ENCODE measurements around the gene E2F2.

E2F2 gene

GRCh38 chr1:23530747-23531561 lies at the start of gene E2F2:
Gene E2F2 (minus strand): TSS chr1:23531233. CDS start chr1:23530793, 440 bp downstream.
- Histone ChIP-seq H3K27ac (ENCODE audit: low read depth, low read length) (peak within 1 kb of the TSS; percentile 46), H3K36me3 (ENCODE audit: control insufficient read depth in 1 of 2, insufficient read depth in 2 of 2, low read length in 2 of 2) (no peaks in the 10 kb centered on the region), H3K9me3 (ENCODE audit: control insufficient read depth in 1 of 2, low read length in 2 of 2) (no peaks in the 10 kb centered on the region), H3K4me1 (ENCODE audit: control insufficient read depth in 1 of 2, insufficient read depth in 2 of 2, low read length in 2 of 2) (peaks cover 74 to 75% of the 10 kb centered on the region in 2 donors), H3K27me3 (ENCODE audit: control insufficient read depth in 1 of 2, insufficient read depth in 2 of 2, low read length in 2 of 2) (no peaks in the 10 kb centered on the region), H3K9ac (ENCODE audit: low read depth in 1 of 2, low read length in 2 of 2) (peak within 1 kb of the TSS; percentile 75 to 80), H3K4me3 (ENCODE audit: low read depth in 1 of 2, low read length in 2 of 2) (peak within 1 kb of the TSS; percentile 69 to 74)

- Histone ChIP-seq H3K4me3 (ENCODE audit: low read depth in 1 of 2, low read length in 2 of 2) (no peak overlapping the region), H3K9ac (ENCODE audit: low read depth in 1 of 2, low read length in 2 of 2) (no peak overlapping the region), H3K36me3 (ENCODE audit: control insufficient read depth in 1 of 2, insufficient read depth in 2 of 2, low read length in 2 of 2) (no peaks in the 10 kb centered on the region), H3K27ac (ENCODE audit: low read depth, low read length) (no peak overlapping the region), H3K27me3 (ENCODE audit: control insufficient read depth in 1 of 2, insufficient read depth in 2 of 2, low read length in 2 of 2) (no peaks in the 10 kb centered on the region), H3K4me1 (ENCODE audit: control insufficient read depth in 1 of 2, insufficient read depth in 2 of 2, low read length in 2 of 2) (peaks cover 19 to 22% of the 10 kb centered on the region in 2 donors), H3K9me3 (ENCODE audit: control insufficient read depth in 1 of 2, low read length in 2 of 2) (no peaks in the 10 kb centered on the region)
Measured at GRCh38 chr1:23578997-23579363, 47.9 kb upstream of the E2F2 start.

GRCh38 chr1:23578311-23578996 lies 47.4 kb upstream of the E2F2 start:
- Histone ChIP-seq H3K4me1 (ENCODE audit: control insufficient read depth in 1 of 2, insufficient read depth in 2 of 2, low read length in 2 of 2) (peaks cover 19 to 22% of the 10 kb centered on the region in 2 donors), H3K27me3 (ENCODE audit: control insufficient read depth in 1 of 2, insufficient read depth in 2 of 2, low read length in 2 of 2) (no peaks in the 10 kb centered on the region), H3K4me3 (ENCODE audit: low read depth in 1 of 2, low read length in 2 of 2) (no peak overlapping the region), H3K9me3 (ENCODE audit: control insufficient read depth in 1 of 2, low read length in 2 of 2) (no peaks in the 10 kb centered on the region), H3K36me3 (ENCODE audit: control insufficient read depth in 1 of 2, insufficient read depth in 2 of 2, low read length in 2 of 2) (no peaks in the 10 kb centered on the region), H3K9ac (ENCODE audit: low read depth in 1 of 2, low read length in 2 of 2) (no peak overlapping the region), H3K27ac (ENCODE audit: low read depth, low read length) (no peak overlapping the region)

- Histone ChIP-seq H3K27ac (ENCODE audit: low read depth, low read length) (peak overlapping the region; percentile 43), H3K9ac (ENCODE audit: low read depth in 1 of 2, low read length in 2 of 2) (no peak overlapping the region), H3K27me3 (ENCODE audit: control insufficient read depth in 1 of 2, insufficient read depth in 2 of 2, low read length in 2 of 2) (no peaks in the 10 kb centered on the region), H3K4me1 (ENCODE audit: control insufficient read depth in 1 of 2, insufficient read depth in 2 of 2, low read length in 2 of 2) (peaks cover 19 to 22% of the 10 kb centered on the region in 2 donors), H3K36me3 (ENCODE audit: control insufficient read depth in 1 of 2, insufficient read depth in 2 of 2, low read length in 2 of 2) (no peaks in the 10 kb centered on the region), H3K4me3 (ENCODE audit: low read depth in 1 of 2, low read length in 2 of 2) (peak overlapping the region in 1 of 2 donors; percentile 24), H3K9me3 (ENCODE audit: control insufficient read depth in 1 of 2, low read length in 2 of 2) (no peaks in the 10 kb centered on the region)
Measured at GRCh38 chr1:23577056-23578004, 46.3 kb upstream of the E2F2 start.

GRCh38 chr1:23576338-23577055 lies 45.5 kb upstream of the E2F2 start:
- H3K4me1 ChIP-seq (ENCODE audit: control insufficient read depth in 1 of 2, insufficient read depth in 2 of 2, low read length in 2 of 2), result peaks cover 19 to 22% of the 10 kb centered on the region in 2 donors
- no peaks in the 10 kb centered on the region for H3K9me3 ChIP-seq (ENCODE audit: control insufficient read depth in 1 of 2, low read length in 2 of 2)
- H3K36me3 ChIP-seq (ENCODE audit: control insufficient read depth in 1 of 2, insufficient read depth in 2 of 2, low read length in 2 of 2), result no peaks in the 10 kb centered on the region
- peak overlapping the region in 1 of 2 donors; percentile 24 for H3K4me3 ChIP-seq (ENCODE audit: low read depth in 1 of 2, low read length in 2 of 2)
- peak overlapping the region; percentile 26 for H3K27ac ChIP-seq (ENCODE audit: low read depth, low read length)
- H3K27me3 ChIP-seq (ENCODE audit: control insufficient read depth in 1 of 2, insufficient read depth in 2 of 2, low read length in 2 of 2), result no peaks in the 10 kb centered on the region
- no peak overlapping the region for H3K9ac ChIP-seq (ENCODE audit: low read depth in 1 of 2, low read length in 2 of 2)

- H3K36me3 ChIP-seq (ENCODE audit: control insufficient read depth in 1 of 2, insufficient read depth in 2 of 2, low read length in 2 of 2), result no peaks in the 10 kb centered on the region
- no peak overlapping the region for H3K27ac ChIP-seq (ENCODE audit: low read depth, low read length)
Measured at GRCh38 chr1:23575226-23575810, 44.3 kb upstream of the E2F2 start.

GRCh38 chr1:23574265-23574754 lies 43.3 kb upstream of the E2F2 start:
- H3K36me3 ChIP-seq (ENCODE audit: control insufficient read depth in 1 of 2, insufficient read depth in 2 of 2, low read length in 2 of 2), result no peaks in the 10 kb centered on the region
- H3K9me3 ChIP-seq (ENCODE audit: control insufficient read depth in 1 of 2, low read length in 2 of 2), result no peaks in the 10 kb centered on the region
- H3K27ac ChIP-seq (ENCODE audit: low read depth, low read length), result no peak overlapping the region
- no peak overlapping the region for H3K9ac ChIP-seq (ENCODE audit: low read depth in 1 of 2, low read length in 2 of 2)
- peaks cover 19 to 22% of the 10 kb centered on the region in 2 donors for H3K4me1 ChIP-seq (ENCODE audit: control insufficient read depth in 1 of 2, insufficient read depth in 2 of 2, low read length in 2 of 2)
- no peaks in the 10 kb centered on the region for H3K27me3 ChIP-seq (ENCODE audit: control insufficient read depth in 1 of 2, insufficient read depth in 2 of 2, low read length in 2 of 2)
- H3K4me3 ChIP-seq (ENCODE audit: low read depth in 1 of 2, low read length in 2 of 2), result no peak overlapping the region

More at GRCh38 chr1:23575226-23575810, 44.3 kb upstream of the E2F2 start:
- Histone ChIP-seq H3K4me3 (ENCODE audit: low read depth in 1 of 2, low read length in 2 of 2) (no peak overlapping the region), H3K9me3 (ENCODE audit: control insufficient read depth in 1 of 2, low read length in 2 of 2) (no peaks in the 10 kb centered on the region), H3K27me3 (ENCODE audit: control insufficient read depth in 1 of 2, insufficient read depth in 2 of 2, low read length in 2 of 2) (no peaks in the 10 kb centered on the region), H3K4me1 (ENCODE audit: control insufficient read depth in 1 of 2, insufficient read depth in 2 of 2, low read length in 2 of 2) (peaks cover 19 to 22% of the 10 kb centered on the region in 2 donors), H3K9ac (ENCODE audit: low read depth in 1 of 2, low read length in 2 of 2) (no peak overlapping the region)

- peaks cover 19 to 24% of the 10 kb centered on the region in 2 donors for H3K4me1 ChIP-seq (ENCODE audit: control insufficient read depth in 1 of 2, insufficient read depth in 2 of 2, low read length in 2 of 2)
- H3K9ac ChIP-seq (ENCODE audit: low read depth in 1 of 2, low read length in 2 of 2), result no peak overlapping the region
- no peak overlapping the region for H3K27ac ChIP-seq (ENCODE audit: low read depth, low read length)
Measured at GRCh38 chr1:23573574-23574182, 42.6 kb upstream of the E2F2 start.

GRCh38 chr1:23571465-23571864 lies 40.4 kb upstream of the E2F2 start:
- H3K9me3 ChIP-seq (ENCODE audit: control insufficient read depth in 1 of 2, low read length in 2 of 2), result no peaks in the 10 kb centered on the region
- H3K36me3 ChIP-seq (ENCODE audit: control insufficient read depth in 1 of 2, insufficient read depth in 2 of 2, low read length in 2 of 2), result no peaks in the 10 kb centered on the region
- no peaks in the 10 kb centered on the region for H3K27me3 ChIP-seq (ENCODE audit: control insufficient read depth in 1 of 2, insufficient read depth in 2 of 2, low read length in 2 of 2)
- H3K27ac ChIP-seq (ENCODE audit: low read depth, low read length), result no peak overlapping the region
- H3K9ac ChIP-seq (ENCODE audit: low read depth in 1 of 2, low read length in 2 of 2), result no peak overlapping the region
- H3K4me3 ChIP-seq (ENCODE audit: low read depth in 1 of 2, low read length in 2 of 2), result no peak overlapping the region
- peaks cover 3 to 5% of the 10 kb centered on the region in 2 donors for H3K4me1 ChIP-seq (ENCODE audit: control insufficient read depth in 1 of 2, insufficient read depth in 2 of 2, low read length in 2 of 2)

More at GRCh38 chr1:23573574-23574182, 42.6 kb upstream of the E2F2 start:
- Histone ChIP-seq H3K9me3 (ENCODE audit: control insufficient read depth in 1 of 2, low read length in 2 of 2) (no peaks in the 10 kb centered on the region), H3K27me3 (ENCODE audit: control insufficient read depth in 1 of 2, insufficient read depth in 2 of 2, low read length in 2 of 2) (no peaks in the 10 kb centered on the region), H3K36me3 (ENCODE audit: control insufficient read depth in 1 of 2, insufficient read depth in 2 of 2, low read length in 2 of 2) (no peaks in the 10 kb centered on the region), H3K4me3 (ENCODE audit: low read depth in 1 of 2, low read length in 2 of 2) (no peak overlapping the region)

Measured in duodenal mucosa (tissue), 2 donors.